Liver (tissue), 9 donors: ENCODE data around the gene DNAJC6. TPM values are rescaled to one million over a fixed set of nuclear protein-coding genes. Genes with fewer than 3 reads are reported as not detected.

Experiments used
- DNase-seq: peaks from one replicate; pipeline ENCODE4 v3.0.0-alpha.2; 2017; ENCODE audit warnings: low spot score
- H3K27ac ChIP-seq, 2 donors: one replicate each; pipeline ENCODE4 v1.7.0; 2013; ENCODE audit warnings: inconsistent platforms in 2 of 2, low read length in 2 of 2, control low read depth in 1 of 2, low read depth in 1 of 2, mild to moderate bottlenecking in 1 of 2
- H3K27me3 ChIP-seq, 4 donors: one replicate each; pipeline versions ENCODE4 v1.6.1 to v1.7.0; 2013; ENCODE audit warnings: low read length in 3 of 4, inconsistent platforms in 1 of 4, mild to moderate bottlenecking in 1 of 4, moderate library complexity in 1 of 4; ENCODE audit not compliant: control insufficient read depth in 4 of 4, insufficient read depth in 4 of 4
- H3K36me3 ChIP-seq, 4 donors: one replicate each; pipeline versions ENCODE4 v1.6.1 to v1.7.0; 2013; ENCODE audit warnings: low read length in 3 of 4, mild to moderate bottlenecking in 3 of 4, low read depth in 1 of 4, moderate library complexity in 1 of 4; ENCODE audit not compliant: control insufficient read depth in 4 of 4, insufficient read depth in 3 of 4
- H3K4me1 ChIP-seq, 4 donors: one replicate each; pipeline versions ENCODE4 v1.6.1 to v1.7.0; 2013; ENCODE audit warnings: low read length in 3 of 4, mild to moderate bottlenecking in 3 of 4, moderate library complexity in 1 of 4; ENCODE audit not compliant: control insufficient read depth in 4 of 4, insufficient read depth in 4 of 4
- H3K4me3 ChIP-seq, 3 donors: one replicate each; pipeline versions ENCODE4 v1.6.1 to v1.7.0; 2013; ENCODE audit warnings: low read length in 3 of 3, control low read depth in 1 of 3, low read depth in 1 of 3, mild to moderate bottlenecking in 1 of 3
- H3K9ac ChIP-seq, 2 donors: one replicate each; pipeline ENCODE4 v1.7.0; 2013; ENCODE audit warnings: low read length in 2 of 2, mild to moderate bottlenecking in 2 of 2, moderate library complexity in 2 of 2, control low read depth in 1 of 2, low read depth in 1 of 2
- H3K9me3 ChIP-seq, 4 donors: one replicate each; pipeline versions ENCODE4 v1.6.1 to v1.7.0; 2013; ENCODE audit warnings: low read length in 3 of 4; ENCODE audit not compliant: control insufficient read depth in 4 of 4
- ATF3 ChIP-seq: IDR thresholded peaks from 2 replicates; pipeline ENCODE4 v1.6.1; 2016; ENCODE audit warnings: antibody characterized with exemption
- EGR1 ChIP-seq, 2 donors: IDR thresholded peaks; 2 replicates each; pipeline ENCODE4 v1.6.1; 2016 to 2018; ENCODE audit warnings: antibody characterized with exemption in 2 of 2, low read depth in 2 of 2
- FOXA1 ChIP-seq: IDR thresholded peaks from 2 replicates; pipeline ENCODE4 v1.6.1; 2016; ENCODE audit warnings: antibody characterized with exemption
- FOXA2 ChIP-seq: IDR thresholded peaks from 2 replicates; pipeline ENCODE4 v1.6.1; 2016; ENCODE audit warnings: antibody characterized with exemption
- HNF4A ChIP-seq, 2 donors: conservative IDR thresholded peaks; 2 replicates each; pipeline ENCODE4 v1.6.1; 2016; ENCODE audit warnings: antibody characterized with exemption in 2 of 2, mild to moderate bottlenecking in 2 of 2
- HNF4G ChIP-seq: IDR thresholded peaks from 2 replicates; pipeline ENCODE4 v1.6.1; 2016; ENCODE audit warnings: antibody characterized with exemption
- JUND ChIP-seq, 2 donors: IDR thresholded peaks; 2 replicates each; pipeline ENCODE4 v1.6.1; 2016; ENCODE audit warnings: antibody characterized with exemption in 2 of 2
- NR2F2 ChIP-seq: IDR thresholded peaks from 2 replicates; pipeline ENCODE4 v1.6.1; 2016; ENCODE audit warnings: antibody characterized with exemption
- RXRA ChIP-seq, 2 donors: IDR thresholded peaks; 2 replicates each; pipeline ENCODE4 v1.6.1; 2017 to 2018; ENCODE audit warnings: antibody characterized with exemption in 2 of 2, mild to moderate bottlenecking in 1 of 2
- SP1 ChIP-seq: IDR thresholded peaks from 2 replicates; pipeline ENCODE4 v1.6.1; 2018; ENCODE audit warnings: antibody characterized with exemption, mild to moderate bottlenecking
- TAF1 ChIP-seq: conservative IDR thresholded peaks from 2 replicates; pipeline ENCODE4 v1.6.1; 2016; ENCODE audit warnings: antibody characterized with exemption, mild to moderate bottlenecking
- YY1 ChIP-seq: IDR thresholded peaks from 2 replicates; pipeline ENCODE4 v1.6.1; 2016; ENCODE audit warnings: antibody characterized with exemption, mild to moderate bottlenecking
- WGBS: extraction: QIAGEN DNeasy Blood & Tissue Kit; methylation state at CpG from one replicate; pipeline ENCODE4 v1.1.7; 2013; 5-methylcytosine and 5-hydroxymethylcytosine counted together
- polyA plus RNA-seq, 2 donors: library from polyadenylated mRNA; stranded (reverse) in 1 of 2; unstranded in 1 of 2; fragments of 200-250 nt in 1 of 2; fragments of >200 nt in 1 of 2; fragmentation: Nextera tagmentation in 1 of 2; extraction: Ambion mirVana in 1 of 2; gene quantifications; one replicate each; pipeline versions ENCODE4 v1.2.1 to v1.2.3, GENCODE V29; 2013 to 2015
- total RNA-seq, 2 donors: library from RNA; depleted of rRNA; stranded (reverse); fragments of >200 nt; gene quantifications; one replicate each; pipeline ENCODE4 v1.2.3, GENCODE V29; 2014
- TF ChIP-seq, protein P1 (sequence below): IDR thresholded peaks from 2 replicates; pipeline ENCODE4 v1.6.1; 2016; ENCODE audit warnings: antibody characterized with exemption, mild to moderate bottlenecking
- TF ChIP-seq, protein P2 (sequence below): fragments of 150-350 bp; IDR thresholded peaks from 2 replicates; pipeline ENCODE4 v1.5.1; 2017; ENCODE audit warnings: improper control_type of control experiment, low read depth, low read length; ENCODE audit not compliant: missing input control
- TF ChIP-seq, protein P3 (sequence below): IDR thresholded peaks from 2 replicates; pipeline ENCODE4 v1.6.1; 2016; ENCODE audit warnings: antibody characterized with exemption
- TF ChIP-seq, protein P4 (sequence below): IDR thresholded peaks from 2 replicates; pipeline ENCODE4 v1.6.1; 2016; ENCODE audit warnings: antibody characterized with exemption
- donor health status: healthy.
- donor health status: healthy.
- donor health status: healthy.
- donor health status: healthy.
- donor health status: healthy.

DNAJC6 gene
- total and polyA plus RNA-seq, 4 donors: 0.15 to 35.0 (median 0.30) TPM

GRCh38 chr1:65319754-65320153 is 10.4 kb downstream of the DNAJC6 start:
- no peak overlapping the region for H3K4me3 ChIP-seq
- no peaks in the 10 kb centered on the region for H3K9me3 ChIP-seq
- TF ChIP-seq SP1 (no peak), HNF4A (conservative IDR thresholded peaks at IDR 0.05) (no peak), JUND (IDR thresholded peaks at IDR 0.05) (no peak), NR2F2 (no peak), EGR1 (IDR thresholded peaks at IDR 0.05; ENCODE audit: low read depth in 2 of 2) (no peak), FOXA1 (no peak), TAF1 (no peak), YY1 (no peak), RXRA (IDR thresholded peaks at IDR 0.05) (no peak), FOXA2 (no peak)
- TF ChIP-seq, protein P1, sequence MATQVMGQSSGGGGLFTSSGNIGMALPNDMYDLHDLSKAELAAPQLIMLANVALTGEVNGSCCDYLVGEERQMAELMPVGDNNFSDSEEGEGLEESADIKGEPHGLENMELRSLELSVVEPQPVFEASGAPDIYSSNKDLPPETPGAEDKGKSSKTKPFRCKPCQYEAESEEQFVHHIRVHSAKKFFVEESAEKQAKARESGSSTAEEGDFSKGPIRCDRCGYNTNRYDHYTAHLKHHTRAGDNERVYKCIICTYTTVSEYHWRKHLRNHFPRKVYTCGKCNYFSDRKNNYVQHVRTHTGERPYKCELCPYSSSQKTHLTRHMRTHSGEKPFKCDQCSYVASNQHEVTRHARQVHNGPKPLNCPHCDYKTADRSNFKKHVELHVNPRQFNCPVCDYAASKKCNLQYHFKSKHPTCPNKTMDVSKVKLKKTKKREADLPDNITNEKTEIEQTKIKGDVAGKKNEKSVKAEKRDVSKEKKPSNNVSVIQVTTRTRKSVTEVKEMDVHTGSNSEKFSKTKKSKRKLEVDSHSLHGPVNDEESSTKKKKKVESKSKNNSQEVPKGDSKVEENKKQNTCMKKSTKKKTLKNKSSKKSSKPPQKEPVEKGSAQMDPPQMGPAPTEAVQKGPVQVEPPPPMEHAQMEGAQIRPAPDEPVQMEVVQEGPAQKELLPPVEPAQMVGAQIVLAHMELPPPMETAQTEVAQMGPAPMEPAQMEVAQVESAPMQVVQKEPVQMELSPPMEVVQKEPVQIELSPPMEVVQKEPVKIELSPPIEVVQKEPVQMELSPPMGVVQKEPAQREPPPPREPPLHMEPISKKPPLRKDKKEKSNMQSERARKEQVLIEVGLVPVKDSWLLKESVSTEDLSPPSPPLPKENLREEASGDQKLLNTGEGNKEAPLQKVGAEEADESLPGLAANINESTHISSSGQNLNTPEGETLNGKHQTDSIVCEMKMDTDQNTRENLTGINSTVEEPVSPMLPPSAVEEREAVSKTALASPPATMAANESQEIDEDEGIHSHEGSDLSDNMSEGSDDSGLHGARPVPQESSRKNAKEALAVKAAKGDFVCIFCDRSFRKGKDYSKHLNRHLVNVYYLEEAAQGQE: no peak
- TF ChIP-seq, protein P2, sequence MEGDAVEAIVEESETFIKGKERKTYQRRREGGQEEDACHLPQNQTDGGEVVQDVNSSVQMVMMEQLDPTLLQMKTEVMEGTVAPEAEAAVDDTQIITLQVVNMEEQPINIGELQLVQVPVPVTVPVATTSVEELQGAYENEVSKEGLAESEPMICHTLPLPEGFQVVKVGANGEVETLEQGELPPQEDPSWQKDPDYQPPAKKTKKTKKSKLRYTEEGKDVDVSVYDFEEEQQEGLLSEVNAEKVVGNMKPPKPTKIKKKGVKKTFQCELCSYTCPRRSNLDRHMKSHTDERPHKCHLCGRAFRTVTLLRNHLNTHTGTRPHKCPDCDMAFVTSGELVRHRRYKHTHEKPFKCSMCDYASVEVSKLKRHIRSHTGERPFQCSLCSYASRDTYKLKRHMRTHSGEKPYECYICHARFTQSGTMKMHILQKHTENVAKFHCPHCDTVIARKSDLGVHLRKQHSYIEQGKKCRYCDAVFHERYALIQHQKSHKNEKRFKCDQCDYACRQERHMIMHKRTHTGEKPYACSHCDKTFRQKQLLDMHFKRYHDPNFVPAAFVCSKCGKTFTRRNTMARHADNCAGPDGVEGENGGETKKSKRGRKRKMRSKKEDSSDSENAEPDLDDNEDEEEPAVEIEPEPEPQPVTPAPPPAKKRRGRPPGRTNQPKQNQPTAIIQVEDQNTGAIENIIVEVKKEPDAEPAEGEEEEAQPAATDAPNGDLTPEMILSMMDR: no peak
- TF ChIP-seq, protein P3, sequence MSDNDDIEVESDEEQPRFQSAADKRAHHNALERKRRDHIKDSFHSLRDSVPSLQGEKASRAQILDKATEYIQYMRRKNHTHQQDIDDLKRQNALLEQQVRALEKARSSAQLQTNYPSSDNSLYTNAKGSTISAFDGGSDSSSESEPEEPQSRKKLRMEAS: no peak
- H3K36me3 ChIP-seq: no peaks in the 10 kb centered on the region
- no peak for DNase-seq
- H3K27ac ChIP-seq: no peak overlapping the region
- WGBS: 89% methylated on average over 1 of the region's 1 CpG
- no peaks in the 10 kb centered on the region for H3K27me3 ChIP-seq
- H3K4me1 ChIP-seq: no peaks in the 10 kb centered on the region
- no peak overlapping the region for H3K9ac ChIP-seq

DNA sequence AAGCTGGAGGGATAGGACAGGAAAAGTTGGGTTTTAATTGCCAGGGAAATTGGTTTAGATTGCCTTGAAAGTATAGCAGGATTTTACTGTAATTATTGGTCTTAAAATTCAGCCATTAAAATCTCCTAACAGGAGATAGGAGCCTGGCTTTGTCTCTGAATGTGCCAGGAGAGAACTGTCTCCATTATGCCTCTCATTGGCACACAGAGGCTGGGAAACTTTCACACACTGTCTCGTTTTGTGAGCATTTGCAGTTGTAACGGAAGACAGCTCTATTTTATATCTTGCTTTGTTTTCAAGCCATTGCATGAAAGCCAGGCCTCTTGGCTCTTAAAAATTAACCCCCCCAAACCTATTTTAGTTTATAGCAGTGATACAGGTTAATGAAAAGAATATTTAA is 12.5 kb downstream of the DNAJC6 start:
- Histone ChIP-seq H3K4me1 (no peaks in the 10 kb centered on the region), H3K27ac (no peak overlapping the region), H3K9me3 (no peaks in the 10 kb centered on the region), H3K36me3 (no peaks in the 10 kb centered on the region), H3K4me3 (no peak overlapping the region), H3K9ac (no peak overlapping the region), H3K27me3 (no peaks in the 10 kb centered on the region)
- TF ChIP-seq HNF4G (no peak), TAF1 (no peak), HNF4A (conservative IDR thresholded peaks at IDR 0.05) (no peak), SP1 (no peak), ATF3 (no peak)
- TF ChIP-seq, protein P4, sequence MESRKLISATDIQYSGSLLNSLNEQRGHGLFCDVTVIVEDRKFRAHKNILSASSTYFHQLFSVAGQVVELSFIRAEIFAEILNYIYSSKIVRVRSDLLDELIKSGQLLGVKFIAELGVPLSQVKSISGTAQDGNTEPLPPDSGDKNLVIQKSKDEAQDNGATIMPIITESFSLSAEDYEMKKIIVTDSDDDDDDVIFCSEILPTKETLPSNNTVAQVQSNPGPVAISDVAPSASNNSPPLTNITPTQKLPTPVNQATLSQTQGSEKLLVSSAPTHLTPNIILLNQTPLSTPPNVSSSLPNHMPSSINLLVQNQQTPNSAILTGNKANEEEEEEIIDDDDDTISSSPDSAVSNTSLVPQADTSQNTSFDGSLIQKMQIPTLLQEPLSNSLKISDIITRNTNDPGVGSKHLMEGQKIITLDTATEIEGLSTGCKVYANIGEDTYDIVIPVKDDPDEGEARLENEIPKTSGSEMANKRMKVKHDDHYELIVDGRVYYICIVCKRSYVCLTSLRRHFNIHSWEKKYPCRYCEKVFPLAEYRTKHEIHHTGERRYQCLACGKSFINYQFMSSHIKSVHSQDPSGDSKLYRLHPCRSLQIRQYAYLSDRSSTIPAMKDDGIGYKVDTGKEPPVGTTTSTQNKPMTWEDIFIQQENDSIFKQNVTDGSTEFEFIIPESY: no peak
- DNase-seq: no peak
- WGBS: 47% methylated on average over 2 of the region's 2 CpGs
